DOHH2 (cell line): ENCODE data around the gene SPIN1.

Source experiments
- EZH2phosphoT487 ChIP-seq: fragments of 200-600 bp; sonication (generic); IDR thresholded peaks from 2 replicates; pipeline ENCODE4 v1.6.1; 2017; ENCODE audit warnings: borderline replicate concordance, mild to moderate bottlenecking, antibody characterized with exemption, low read length, moderate library complexity, mixed read lengths
- TF ChIP-seq, protein P1 (sequence below): fragments of 200-600 bp; sonication (generic); IDR thresholded peaks from one replicate; pipeline ENCODE4 v1.5.1; 2014; ENCODE audit warnings: antibody characterized with exemption, mild to moderate bottlenecking, low read depth, low read length; ENCODE audit not compliant: poor library complexity, severe bottlenecking

DNA sequence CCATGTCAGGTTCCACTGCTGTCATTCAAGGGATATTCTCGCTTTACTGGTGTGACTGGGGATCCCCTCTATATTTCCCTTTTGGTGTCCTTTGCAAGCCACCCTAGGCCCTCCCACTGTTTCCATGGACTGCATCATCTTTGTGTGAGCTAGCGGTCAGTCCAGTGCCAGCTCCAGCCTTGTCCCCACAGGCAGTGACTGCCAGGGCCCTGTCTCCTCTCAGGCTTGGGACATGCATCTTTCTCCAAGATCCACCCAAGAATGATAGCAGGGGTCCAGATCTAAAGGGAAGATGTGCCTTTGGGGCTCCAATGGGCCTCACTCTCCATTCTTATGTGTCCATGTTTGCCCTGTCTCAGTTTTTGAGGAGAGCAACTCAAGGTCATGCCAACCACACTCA lies 109.0 kb downstream of the SPIN1 start:
- TF ChIP-seq, protein P1, sequence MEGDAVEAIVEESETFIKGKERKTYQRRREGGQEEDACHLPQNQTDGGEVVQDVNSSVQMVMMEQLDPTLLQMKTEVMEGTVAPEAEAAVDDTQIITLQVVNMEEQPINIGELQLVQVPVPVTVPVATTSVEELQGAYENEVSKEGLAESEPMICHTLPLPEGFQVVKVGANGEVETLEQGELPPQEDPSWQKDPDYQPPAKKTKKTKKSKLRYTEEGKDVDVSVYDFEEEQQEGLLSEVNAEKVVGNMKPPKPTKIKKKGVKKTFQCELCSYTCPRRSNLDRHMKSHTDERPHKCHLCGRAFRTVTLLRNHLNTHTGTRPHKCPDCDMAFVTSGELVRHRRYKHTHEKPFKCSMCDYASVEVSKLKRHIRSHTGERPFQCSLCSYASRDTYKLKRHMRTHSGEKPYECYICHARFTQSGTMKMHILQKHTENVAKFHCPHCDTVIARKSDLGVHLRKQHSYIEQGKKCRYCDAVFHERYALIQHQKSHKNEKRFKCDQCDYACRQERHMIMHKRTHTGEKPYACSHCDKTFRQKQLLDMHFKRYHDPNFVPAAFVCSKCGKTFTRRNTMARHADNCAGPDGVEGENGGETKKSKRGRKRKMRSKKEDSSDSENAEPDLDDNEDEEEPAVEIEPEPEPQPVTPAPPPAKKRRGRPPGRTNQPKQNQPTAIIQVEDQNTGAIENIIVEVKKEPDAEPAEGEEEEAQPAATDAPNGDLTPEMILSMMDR: no peak
- no peak for TF ChIP-seq EZH2phosphoT487
